ENCODE results near the gene SFMBT1. TPM values are rescaled to one million over a fixed set of nuclear protein-coding genes. Genes with fewer than 3 reads are reported as not detected.

The SFMBT1 gene
- polyA plus RNA-seq, 2 of the 4 experiments (the other 2 are of a cell fraction): 7.0 to 9.9 TPM

DNA sequence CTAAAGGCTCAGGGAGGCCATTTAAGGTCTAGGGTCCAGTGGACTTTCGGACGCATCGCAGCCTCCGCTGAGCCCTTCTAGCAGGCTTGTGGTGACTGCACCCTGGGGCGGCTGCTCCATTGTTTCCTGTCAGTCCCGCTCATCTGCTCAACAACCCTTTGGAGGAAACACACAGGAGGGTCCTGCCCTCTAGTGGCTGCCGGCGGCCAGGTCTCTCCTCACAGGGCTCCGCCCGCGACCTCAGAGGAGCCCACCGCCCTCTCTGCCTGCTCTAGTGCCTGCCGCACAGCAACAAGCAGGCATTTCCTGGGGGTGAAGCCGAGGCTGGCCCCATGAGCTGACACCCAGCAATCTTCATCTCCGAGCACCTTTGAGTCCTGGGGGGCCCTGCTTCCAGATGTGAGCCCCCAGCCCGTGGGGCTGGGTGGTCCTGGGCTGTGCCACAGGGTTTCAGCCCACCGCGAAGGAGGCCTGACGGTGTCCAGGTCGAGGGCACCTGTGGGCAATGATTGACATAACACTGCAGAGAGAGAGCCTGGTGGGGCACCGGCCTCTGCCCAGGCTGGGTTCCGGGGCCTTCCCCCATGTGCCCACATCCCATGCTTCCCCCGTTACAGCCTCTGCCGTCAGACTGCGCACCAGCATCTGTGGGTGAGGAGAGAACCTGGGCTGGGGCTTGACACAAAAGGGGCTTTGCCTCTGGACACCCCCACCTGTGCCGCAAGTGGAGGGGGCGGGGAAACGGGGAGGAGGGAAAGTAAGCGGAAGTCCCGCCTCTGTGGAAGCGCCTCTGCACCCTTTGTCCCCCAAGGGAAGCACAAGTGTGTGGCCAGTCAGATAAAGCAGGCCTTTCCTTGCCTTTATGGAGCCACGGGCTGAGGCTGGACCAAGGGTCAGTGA lies 27.0 kb upstream of the SFMBT1 start:
- FAIRE-seq (no peak), ATAC-seq (peak; percentile 90 to 96), DNase-seq (ENCODE audit: low read depth in 1 of 2, low spot score in 1 of 2) (peak; percentile 60 to 69)
- Histone ChIP-seq H3K9me3 (no peaks in the 10 kb centered on the region), H3K4me3 (peak overlapping the region; percentile 49), H3K4me1 (no peaks in the 10 kb centered on the region), H3K27ac (peak overlapping the region; percentile 70 to 79), H3K4me2 (peak overlapping the region; percentile 96)
- 40% methylated on average over 10 of the region's 32 CpGs for WGBS (ENCODE audit: missing lambda C conversion rate)
- TF ChIP-seq, protein P1, sequence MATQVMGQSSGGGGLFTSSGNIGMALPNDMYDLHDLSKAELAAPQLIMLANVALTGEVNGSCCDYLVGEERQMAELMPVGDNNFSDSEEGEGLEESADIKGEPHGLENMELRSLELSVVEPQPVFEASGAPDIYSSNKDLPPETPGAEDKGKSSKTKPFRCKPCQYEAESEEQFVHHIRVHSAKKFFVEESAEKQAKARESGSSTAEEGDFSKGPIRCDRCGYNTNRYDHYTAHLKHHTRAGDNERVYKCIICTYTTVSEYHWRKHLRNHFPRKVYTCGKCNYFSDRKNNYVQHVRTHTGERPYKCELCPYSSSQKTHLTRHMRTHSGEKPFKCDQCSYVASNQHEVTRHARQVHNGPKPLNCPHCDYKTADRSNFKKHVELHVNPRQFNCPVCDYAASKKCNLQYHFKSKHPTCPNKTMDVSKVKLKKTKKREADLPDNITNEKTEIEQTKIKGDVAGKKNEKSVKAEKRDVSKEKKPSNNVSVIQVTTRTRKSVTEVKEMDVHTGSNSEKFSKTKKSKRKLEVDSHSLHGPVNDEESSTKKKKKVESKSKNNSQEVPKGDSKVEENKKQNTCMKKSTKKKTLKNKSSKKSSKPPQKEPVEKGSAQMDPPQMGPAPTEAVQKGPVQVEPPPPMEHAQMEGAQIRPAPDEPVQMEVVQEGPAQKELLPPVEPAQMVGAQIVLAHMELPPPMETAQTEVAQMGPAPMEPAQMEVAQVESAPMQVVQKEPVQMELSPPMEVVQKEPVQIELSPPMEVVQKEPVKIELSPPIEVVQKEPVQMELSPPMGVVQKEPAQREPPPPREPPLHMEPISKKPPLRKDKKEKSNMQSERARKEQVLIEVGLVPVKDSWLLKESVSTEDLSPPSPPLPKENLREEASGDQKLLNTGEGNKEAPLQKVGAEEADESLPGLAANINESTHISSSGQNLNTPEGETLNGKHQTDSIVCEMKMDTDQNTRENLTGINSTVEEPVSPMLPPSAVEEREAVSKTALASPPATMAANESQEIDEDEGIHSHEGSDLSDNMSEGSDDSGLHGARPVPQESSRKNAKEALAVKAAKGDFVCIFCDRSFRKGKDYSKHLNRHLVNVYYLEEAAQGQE (IDR thresholded peaks at IDR 0.05): no peak
- no peak for TF ChIP-seq HOXA7 (CRISPR knock-in tag; IDR thresholded peaks at IDR 0.05)
- no peak for TF ChIP-seq POLR2A (IDR thresholded peaks at IDR 0.05; ENCODE audit: low read length)
- TF ChIP-seq CBX8 (IDR thresholded peaks at IDR 0.05): no peak
- TF ChIP-seq HDAC2 (IDR thresholded peaks at IDR 0.05): no peak
- TF ChIP-seq CHD4 (IDR thresholded peaks at IDR 0.05; ENCODE audit: borderline replicate concordance): no peak
- TF ChIP-seq CEBPB (IDR thresholded peaks at IDR 0.05): no peak
- peak; percentile 80 to 81 for TF ChIP-seq RAD21 (conservative IDR thresholded peaks at IDR 0.05 in 1 of 2, IDR thresholded peaks at IDR 0.05 in 1 of 2)
- TF ChIP-seq, protein P2, sequence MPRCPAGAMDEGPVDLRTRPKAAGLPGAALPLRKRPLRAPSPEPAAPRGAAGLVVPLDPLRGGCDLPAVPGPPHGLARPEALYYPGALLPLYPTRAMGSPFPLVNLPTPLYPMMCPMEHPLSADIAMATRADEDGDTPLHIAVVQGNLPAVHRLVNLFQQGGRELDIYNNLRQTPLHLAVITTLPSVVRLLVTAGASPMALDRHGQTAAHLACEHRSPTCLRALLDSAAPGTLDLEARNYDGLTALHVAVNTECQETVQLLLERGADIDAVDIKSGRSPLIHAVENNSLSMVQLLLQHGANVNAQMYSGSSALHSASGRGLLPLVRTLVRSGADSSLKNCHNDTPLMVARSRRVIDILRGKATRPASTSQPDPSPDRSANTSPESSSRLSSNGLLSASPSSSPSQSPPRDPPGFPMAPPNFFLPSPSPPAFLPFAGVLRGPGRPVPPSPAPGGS (IDR thresholded peaks at IDR 0.05): no peak
- peak; percentile 72 for TF ChIP-seq SMC3 (IDR thresholded peaks at IDR 0.05)
- TF ChIP-seq ZFP36 (IDR thresholded peaks at IDR 0.05; ENCODE audit: borderline replicate concordance, partially characterized antibody): no peak
- TF ChIP-seq, protein P3, sequence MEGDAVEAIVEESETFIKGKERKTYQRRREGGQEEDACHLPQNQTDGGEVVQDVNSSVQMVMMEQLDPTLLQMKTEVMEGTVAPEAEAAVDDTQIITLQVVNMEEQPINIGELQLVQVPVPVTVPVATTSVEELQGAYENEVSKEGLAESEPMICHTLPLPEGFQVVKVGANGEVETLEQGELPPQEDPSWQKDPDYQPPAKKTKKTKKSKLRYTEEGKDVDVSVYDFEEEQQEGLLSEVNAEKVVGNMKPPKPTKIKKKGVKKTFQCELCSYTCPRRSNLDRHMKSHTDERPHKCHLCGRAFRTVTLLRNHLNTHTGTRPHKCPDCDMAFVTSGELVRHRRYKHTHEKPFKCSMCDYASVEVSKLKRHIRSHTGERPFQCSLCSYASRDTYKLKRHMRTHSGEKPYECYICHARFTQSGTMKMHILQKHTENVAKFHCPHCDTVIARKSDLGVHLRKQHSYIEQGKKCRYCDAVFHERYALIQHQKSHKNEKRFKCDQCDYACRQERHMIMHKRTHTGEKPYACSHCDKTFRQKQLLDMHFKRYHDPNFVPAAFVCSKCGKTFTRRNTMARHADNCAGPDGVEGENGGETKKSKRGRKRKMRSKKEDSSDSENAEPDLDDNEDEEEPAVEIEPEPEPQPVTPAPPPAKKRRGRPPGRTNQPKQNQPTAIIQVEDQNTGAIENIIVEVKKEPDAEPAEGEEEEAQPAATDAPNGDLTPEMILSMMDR (IDR thresholded peaks at IDR 0.05): peak; percentile 73
- TF ChIP-seq ESRRA (IDR thresholded peaks at IDR 0.05; ENCODE audit: borderline replicate concordance, low read length): no peak
- TF ChIP-seq, protein P4, sequence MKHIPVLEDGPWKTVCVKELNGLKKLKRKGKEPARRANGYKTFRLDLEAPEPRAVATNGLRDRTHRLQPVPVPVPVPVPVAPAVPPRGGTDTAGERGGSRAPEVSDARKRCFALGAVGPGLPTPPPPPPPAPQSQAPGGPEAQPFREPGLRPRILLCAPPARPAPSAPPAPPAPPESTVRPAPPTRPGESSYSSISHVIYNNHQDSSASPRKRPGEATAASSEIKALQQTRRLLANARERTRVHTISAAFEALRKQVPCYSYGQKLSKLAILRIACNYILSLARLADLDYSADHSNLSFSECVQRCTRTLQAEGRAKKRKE (CRISPR knock-in tag; IDR thresholded peaks at IDR 0.05; ENCODE audit: low read depth): no peak
- TF ChIP-seq EP300 (IDR thresholded peaks at IDR 0.05): no peak
- no peak for TF ChIP-seq MAZ (IDR thresholded peaks at IDR 0.05; ENCODE audit: borderline replicate concordance, low read depth, low read length)
- no peak for TF ChIP-seq ZNF302 (CRISPR knock-in tag; IDR thresholded peaks at IDR 0.05)
- TF ChIP-seq ZSCAN20 (CRISPR knock-in tag; IDR thresholded peaks at IDR 0.05): no peak
- CTCF ChIA-PET: interaction anchor here (0.9 to 5.8 kb wide), 10 partner anchors 11 to 602 kb away, joined by 3 to 31 read pairs (median 3); no protein-coding TSS in a partner anchor
- POLR2A ChIA-PET: no interaction called here
